Endothelial cell of umbilical vein (primary cell): Measurements from ENCODE around the gene SELENBP1. TPM values are rescaled to one million over a fixed set of nuclear protein-coding genes. Genes with fewer than 3 reads are reported as not detected.

Source experiments
- BruUV-seq: library from RNA; stranded (reverse); fragments of 400-500 nt; replicated peaks from 2 replicates; lab custom pipeline; 2021; lab: Mats Ljungman, UMichigan
- CTCF ChIA-PET: fragments of 300-600, 350-600 bp; sonication (Branson Sonifier 250); formaldehyde crosslinking; loops from one replicate; lab custom pipeline; 2021; ENCODE audit warnings: antibody characterized with exemption, inconsistent platforms; lab: Charles Lee
- POLR2A ChIA-PET: fragments of 300-600, 350-600 bp; sonication (Branson Sonifier 250); formaldehyde crosslinking; loops from one replicate; lab custom pipeline; 2021; ENCODE audit warnings: antibody characterized with exemption, inconsistent platforms; lab: Charles Lee
- DNase-seq: peaks from one replicate; pipeline ENCODE4 v3.0.0-alpha.2; 2011; ENCODE audit warnings: low read depth, low spot score
- FAIRE-seq: peaks from 2 replicates; lab custom pipeline; 2011; peaks lifted over from hg19 to GRCh38; lab: Jason Lieb, UNC
- H2AFZ ChIP-seq: 2 replicates; pipeline ENCODE4 v1.6.0; 2012; ENCODE audit warnings: low read depth, low read length, control low read depth, inconsistent platforms
- H3K27ac ChIP-seq: 2 replicates; pipeline ENCODE4 v1.5.1; 2011; ENCODE audit warnings: low read depth, mild to moderate bottlenecking, control low read depth, low read length, moderate library complexity; ENCODE audit not compliant: insufficient read depth
- H3K27me3 ChIP-seq, 2 experiments: 2 replicates each; pipeline versions ENCODE4 v1.6.0 to v1.6.1; 2011; ENCODE audit warnings: low read length in 2 of 2, mixed read lengths in 1 of 2; ENCODE audit not compliant: control insufficient read depth in 2 of 2, insufficient read depth in 2 of 2
- H3K36me3 ChIP-seq, 2 experiments: 2 replicates in 1 of 2; 3 replicates in 1 of 2; pipeline ENCODE4 v1.5.1; 2011; ENCODE audit warnings: low read length in 2 of 2, mild to moderate bottlenecking in 1 of 2, moderate library complexity in 1 of 2; ENCODE audit not compliant: control insufficient read depth in 2 of 2, insufficient read depth in 2 of 2; ENCODE audit errors: extremely low read depth in 1 of 2
- H3K4me1 ChIP-seq: 3 replicates; pipeline ENCODE4 v1.5.1; 2011; ENCODE audit warnings: mild to moderate bottlenecking, low read length; ENCODE audit not compliant: control insufficient read depth, insufficient read depth; ENCODE audit errors: extremely low read depth
- H3K4me2 ChIP-seq: 2 replicates; pipeline ENCODE4 v1.6.1; 2011; ENCODE audit warnings: low read length, control low read depth, mixed read lengths; ENCODE audit not compliant: insufficient read depth
- H3K4me3 ChIP-seq, 3 experiments: fragments of 200-600 bp in 1 of 3; sonication (generic), shearing (Covaris generic) in 1 of 3; replicated peaks in 1 of 3; 2 replicates each; pipeline ENCODE4 v1.5.1; 2011 to 2016; ENCODE audit warnings: control low read depth in 3 of 3, low read length in 3 of 3, mild to moderate bottlenecking in 2 of 3, inconsistent platforms in 1 of 3, low read depth in 1 of 3, moderate library complexity in 1 of 3; ENCODE audit not compliant: insufficient read depth in 1 of 3
- H3K79me2 ChIP-seq: 2 replicates; pipeline ENCODE4 v1.6.0; 2012; ENCODE audit warnings: low read length, inconsistent platforms; ENCODE audit not compliant: control insufficient read depth, insufficient read depth
- H3K9ac ChIP-seq: replicated peaks from 2 replicates; pipeline ENCODE3; 2011; ENCODE audit warnings: low read length, control low read depth; ENCODE audit not compliant: insufficient read depth; ENCODE audit errors: extremely low read depth
- H3K9me1 ChIP-seq: replicated peaks from 3 replicates; pipeline ENCODE4 v1.6.0; 2011; ENCODE audit warnings: mild to moderate bottlenecking, low read length; ENCODE audit not compliant: control insufficient read depth, insufficient read depth; ENCODE audit errors: extremely low read depth
- H3K9me3 ChIP-seq: replicated peaks from 2 replicates; pipeline ENCODE4 v1.5.1; 2012; ENCODE audit warnings: low read length, inconsistent platforms; ENCODE audit not compliant: control insufficient read depth, insufficient read depth
- H4K20me1 ChIP-seq: replicated peaks from 2 replicates; pipeline ENCODE3; 2011; ENCODE audit warnings: mild to moderate bottlenecking, low read length; ENCODE audit not compliant: control insufficient read depth, insufficient read depth; ENCODE audit errors: extremely low read depth
- CTCF ChIP-seq, 2 donors: IDR thresholded peaks; 1 replicate in 1 of 2; 2 replicates in 1 of 2; pipeline ENCODE4 v1.5.1; 2011; ENCODE audit warnings: low read length in 2 of 2, mild to moderate bottlenecking in 2 of 2, moderate library complexity in 2 of 2, control low read depth in 1 of 2, inconsistent platforms in 1 of 2, low read depth in 1 of 2; ENCODE audit not compliant: insufficient read depth in 1 of 2; ENCODE audit errors: extremely low read depth in 1 of 2
- EZH2 ChIP-seq: IDR thresholded peaks from 2 replicates; pipeline ENCODE4 v1.6.1; 2012; ENCODE audit warnings: borderline replicate concordance, low read depth, mild to moderate bottlenecking, moderate library complexity, low read length, inconsistent platforms; ENCODE audit not compliant: severe bottlenecking
- FOS ChIP-seq: IDR thresholded peaks from 2 replicates; pipeline ENCODE4 v1.6.1; 2011; ENCODE audit warnings: mild to moderate bottlenecking, low read length, moderate library complexity, borderline replicate concordance; ENCODE audit not compliant: insufficient read depth
- GATA2 ChIP-seq: IDR thresholded peaks from 2 replicates; pipeline ENCODE4 v1.7.0; 2011; ENCODE audit warnings: low read depth, mild to moderate bottlenecking, moderate library complexity, mixed read lengths, low read length; ENCODE audit not compliant: insufficient read length, insufficient read depth
- JUN ChIP-seq: IDR thresholded peaks from 2 replicates; pipeline ENCODE4 v1.6.1; 2011; ENCODE audit warnings: borderline replicate concordance, low read depth; ENCODE audit not compliant: insufficient read length, insufficient read depth
- MAX ChIP-seq: IDR thresholded peaks from 2 replicates; pipeline ENCODE4 v1.6.1; 2011; ENCODE audit not compliant: insufficient read depth, insufficient read length
- MYC ChIP-seq: IDR thresholded peaks from one replicate; pipeline ENCODE4 v1.6.1; 2011; ENCODE audit warnings: mild to moderate bottlenecking, low read depth, low read length
- POLR2A ChIP-seq: IDR thresholded peaks from 2 replicates; pipeline ENCODE4 v1.6.1; 2012; ENCODE audit warnings: low read depth, mild to moderate bottlenecking, control low read depth, low read length
- POLR2AphosphoS5 ChIP-seq: IDR thresholded peaks from 2 replicates; pipeline ENCODE4 v1.6.1; 2012; ENCODE audit warnings: low read depth, mild to moderate bottlenecking, control low read depth, low read length, moderate library complexity; ENCODE audit not compliant: insufficient read depth
- dilution Hi-C: fragments of 300-500 bp; cut with MboI; formaldehyde crosslinking; loops from one replicate; pipeline ENCODE4 v1.15.0; 2019; ENCODE audit warnings: low sequenced_read_pairs; ENCODE audit not compliant: extremely low pct_ligation_motif_present
- intact Hi-C: fragments of 100-400 bp; cut with micrococcal nuclease; formaldehyde crosslinking; loops from one replicate; pipeline ENCODE4 v1.10.0; 2022
- polyA plus RNA-seq, 4 experiments: library from polyadenylated mRNA; depleted of rRNA in 3 of 4; stranded (reverse) in 3 of 4; unstranded in 1 of 4; fragments of >200 nt; gene quantifications; 2 replicates each; pipeline versions ENCODE4 v1.2.1 to v1.2.3, GENCODE V29; 2011 to 2012; ENCODE audit warnings: missing spikeins in 1 of 4
- total RNA-seq: library from RNA; stranded (reverse); gene quantifications from 2 replicates; pipeline ENCODE4 v1.2.3, GENCODE V29; 2021

SELENBP1 gene
- total and polyA plus RNA-seq, 2 donors (not counting 3 experiments of a cell fraction or from before 2014, with no cell fraction given) = 18.0 to 40.6 TPM

- peaks cover 8% of the 10 kb centered on the region for H3K4me1 ChIP-seq
- no peak overlapping the region for H3K9ac ChIP-seq
- no peak overlapping the region for H3K4me2 ChIP-seq
- dilution Hi-C loops = no loop called here
- no peaks in the 10 kb centered on the region for H4K20me1 ChIP-seq
- H2AFZ ChIP-seq = no peak overlapping the region
- intact Hi-C loops = no loop called here
- H3K9me3 ChIP-seq = no peaks in the 10 kb centered on the region
- no peaks in the 10 kb centered on the region for H3K9me1 ChIP-seq
- DNase-seq (no peak), FAIRE-seq (no peak)
- no peak overlapping the region for H3K4me3 ChIP-seq
- no peaks in the 10 kb centered on the region for H3K27me3 ChIP-seq
- no peak overlapping the region for H3K27ac ChIP-seq
- ChIA-PET POLR2A (interaction anchor here (0.6 kb wide), 1 partner anchor 89 kb away, joined by 3 read pairs; the partner anchor contains the start of gene POGZ), CTCF (interaction anchor here (0.8 to 2.0 kb wide), 3 partner anchors 15 to 30 kb away, joined by 4 to 10 read pairs (median 5); no protein-coding TSS in a partner anchor)
- H3K79me2 ChIP-seq = no peaks in the 10 kb centered on the region
- no TSS peak for BruUV-seq
- H3K36me3 ChIP-seq = no peaks in the 10 kb centered on the region
- TF ChIP-seq CTCF (IDR thresholded peaks at IDR 0.05; ENCODE audit: extremely low read depth in 1 of 2, insufficient read depth in 1 of 2, low read depth in 1 of 2, low read length in 2 of 2) (no peak), GATA2 (no peak), MYC (no peak)
Observed at GRCh38 chr1:151370211-151370911, 2.1 kb downstream of the SELENBP1 start.

GRCh38 chr1:151369621-151370048, 2.9 kb downstream of the SELENBP1 start:
- H3K9me3 ChIP-seq = no peaks in the 10 kb centered on the region
- H2AFZ ChIP-seq = no peak overlapping the region
- intact Hi-C loops (no loop called here), dilution Hi-C loops (no loop called here)
- ChIA-PET POLR2A (interaction anchor here (0.6 kb wide), 1 partner anchor 90 kb away, joined by 3 read pairs; the partner anchor contains the start of gene POGZ), CTCF (interaction anchor here (0.8 to 2.0 kb wide), 3 partner anchors 14 to 29 kb away, joined by 4 to 10 read pairs (median 5); no protein-coding TSS in a partner anchor)
- FAIRE-seq (no peak), DNase-seq (no peak)
- TF ChIP-seq POLR2A (no peak), MYC (no peak), POLR2AphosphoS5 (no peak), GATA2 (no peak), CTCF (IDR thresholded peaks at IDR 0.05; ENCODE audit: extremely low read depth in 1 of 2, insufficient read depth in 1 of 2, low read depth in 1 of 2, low read length in 2 of 2) (no peak), FOS (no peak), MAX (no peak), JUN (no peak), EZH2 (no peak)
- no TSS peak for BruUV-seq
- H4K20me1 ChIP-seq = no peaks in the 10 kb centered on the region
- H3K4me1 ChIP-seq = peaks cover 8% of the 10 kb centered on the region
- no peaks in the 10 kb centered on the region for H3K27me3 ChIP-seq
- no peaks in the 10 kb centered on the region for H3K79me2 ChIP-seq
- H3K27ac ChIP-seq = no peak overlapping the region
- no peaks in the 10 kb centered on the region for H3K36me3 ChIP-seq
- H3K9ac ChIP-seq = no peak overlapping the region
- H3K4me2 ChIP-seq = no peak overlapping the region
- H3K4me3 ChIP-seq = no peak overlapping the region
- no peaks in the 10 kb centered on the region for H3K9me1 ChIP-seq
